BJ (cell line): ENCODE results near the gene TANC1. TPM values are rescaled to one million over a fixed set of nuclear protein-coding genes. Genes with fewer than 3 reads are reported as not detected.

ENCODE experiments used
- CTCF ChIA-PET: fragments of 350-600 bp; formaldehyde crosslinking; extraction: SDS; loops from one replicate; lab custom pipeline; 2021; ENCODE audit warnings: antibody characterized with exemption, inconsistent platforms; lab: Yijun Ruan, JAX
- POLR2A ChIA-PET: fragments of 300-600 bp; sonication (Branson Sonifier 250); formaldehyde crosslinking; extraction: SDS; loops from one replicate; lab custom pipeline; 2021; ENCODE audit warnings: antibody characterized with exemption; lab: Charles Lee
- DNase-seq: peaks from one replicate; pipeline ENCODE4 v3.0.0-alpha.2; 2011; ENCODE audit warnings: low read depth
- H3K27me3 ChIP-seq: 2 replicates; pipeline ENCODE4 v1.6.0; 2011; ENCODE audit warnings: low read length; ENCODE audit not compliant: control insufficient read depth, insufficient read depth
- H3K36me3 ChIP-seq: 2 replicates; pipeline ENCODE4 v1.5.1; 2011; ENCODE audit warnings: low read length; ENCODE audit not compliant: control insufficient read depth, insufficient read depth
- H3K4me3 ChIP-seq: 2 replicates; pipeline ENCODE4 v1.5.1; 2011; ENCODE audit warnings: low read depth, mild to moderate bottlenecking, control low read depth, low read length
- CTCF ChIP-seq: IDR thresholded peaks from 2 replicates; pipeline ENCODE4 v1.5.1; 2011; ENCODE audit warnings: low read depth, mild to moderate bottlenecking, control low read depth, inconsistent platforms, low read length, moderate library complexity; ENCODE audit not compliant: insufficient read depth
- polyA plus RNA-seq: library from polyadenylated mRNA; depleted of rRNA; stranded (reverse); fragments of >200 nt; gene quantifications from 2 replicates; pipeline ENCODE4 v1.2.3, GENCODE V29; 2011

TANC1 gene
- polyA plus RNA-seq, 1 experiment, result 22.0 TPM

- ChIA-PET CTCF (interaction anchor here (0.6 to 1.6 kb wide), 7 partner anchors 14 to 104 kb away, joined by 3 to 5 read pairs (median 3); no protein-coding TSS in a partner anchor), POLR2A (interaction anchor here (0.6 to 1.3 kb wide), 2 partner anchors 12 to 564 kb away, joined by 3 to 6 read pairs; no protein-coding TSS in a partner anchor)
- peak; percentile 83 for DNase-seq
These were observed 102.9 kb downstream of the TANC1 start for GRCh38 chr2:159071190-159071915.

GRCh38 chr2:159072795-159073194 is 104.4 kb downstream of the TANC1 start:
- ChIA-PET POLR2A (interaction anchor here (0.9 kb wide), 1 partner anchor 20 kb away, joined by 3 read pairs; no protein-coding TSS in a partner anchor), CTCF (interaction anchor here (0.6 to 2.8 kb wide), 3 partner anchors 9 to 47 kb away, joined by 3 to 9 read pairs (median 9); no protein-coding TSS in a partner anchor)
- no peak overlapping the region for H3K4me3 ChIP-seq
- DNase-seq, result no peak
- H3K36me3 ChIP-seq, result no peaks in the 10 kb centered on the region
- H3K27me3 ChIP-seq, result no peaks in the 10 kb centered on the region
- TF ChIP-seq CTCF, result no peak

More at GRCh38 chr2:159071190-159071915, 102.9 kb downstream of the TANC1 start:
- peak; percentile 8; the same call in 1 of the 2 replicates for TF ChIP-seq CTCF
- Histone ChIP-seq H3K36me3 (no peaks in the 10 kb centered on the region), H3K27me3 (no peaks in the 10 kb centered on the region), H3K4me3 (no peak overlapping the region)

- ChIA-PET POLR2A (no interaction called here), CTCF (interaction anchor here (0.6 to 2.8 kb wide), 2 partner anchors 10 to 46 kb away, joined by 9 read pairs; no protein-coding TSS in a partner anchor)
- no peak for DNase-seq
- Histone ChIP-seq H3K36me3 (no peaks in the 10 kb centered on the region), H3K4me3 (no peak overlapping the region), H3K27me3 (no peaks in the 10 kb centered on the region)
- no peak for TF ChIP-seq CTCF
These were observed 104.8 kb downstream of the TANC1 start for GRCh38 chr2:159073256-159073655.

GRCh38 chr2:159074605-159075004 is 106.2 kb downstream of the TANC1 start:
- H3K27me3 ChIP-seq, result no peaks in the 10 kb centered on the region
- ChIA-PET POLR2A (no interaction called here), CTCF (interaction anchor here (2.8 kb wide), 1 partner anchor 45 kb away, joined by 9 read pairs; no protein-coding TSS in a partner anchor)
- H3K4me3 ChIP-seq, result no peak overlapping the region
- H3K36me3 ChIP-seq, result no peaks in the 10 kb centered on the region
- no peak for DNase-seq
- no peak for TF ChIP-seq CTCF

GRCh38 chr2:159075727-159076126 is 107.3 kb downstream of the TANC1 start:
- Histone ChIP-seq H3K27me3 (no peaks in the 10 kb centered on the region), H3K36me3 (no peaks in the 10 kb centered on the region), H3K4me3 (no peak overlapping the region)
- CTCF ChIA-PET, result interaction anchor here (0.9 kb wide), 1 partner anchor 21 kb away, joined by 3 read pairs; no protein-coding TSS in a partner anchor
- POLR2A ChIA-PET, result interaction anchor here (0.7 kb wide), 1 partner anchor 153 kb away, joined by 3 read pairs; no protein-coding TSS in a partner anchor
- DNase-seq, result no peak
- no peak for TF ChIP-seq CTCF
